Measurements from ENCODE around the gene CSF3. TPM values are rescaled to one million over a fixed set of nuclear protein-coding genes. Genes with fewer than 3 reads are reported as not detected.
"Not testable (repeated sequence)": the region's sequence is repeated elsewhere in the genome, so short reads cannot be mapped to it uniquely, and the experiment has no call there.

The CSF3 gene
- total RNA-seq, 2 experiments from 2014 or later, result not detected

- ChIA-PET CTCF (no interaction called here), POLR2A (no interaction called here)
- Mint-ChIP-seq H3K9me3 (no peaks in the 10 kb centered on the region), H3K27ac (no peak overlapping the region), H3K4me3 (no peak overlapping the region), H3K27me3 (no peaks in the 10 kb centered on the region), H3K4me1 (ENCODE audit: low read depth) (peaks cover 5% of the 10 kb centered on the region), H3K36me3 (peaks cover 18% of the 10 kb centered on the region)
- DNase-seq, result no peak
- intact Hi-C loops (cut with micrococcal nuclease), result no loop called here
These were observed 15.1 kb upstream of the CSF3 start for GRCh38 chr17:40000161-40000560.

- peaks cover 10% of the 10 kb centered on the region for H3K36me3 Mint-ChIP-seq
- DNase-seq; H3K4me3 Mint-ChIP-seq; H3K27ac Mint-ChIP-seq; H3K9me3 Mint-ChIP-seq; H3K4me1 Mint-ChIP-seq (ENCODE audit: low read depth); POLR2A ChIA-PET; H3K27me3 Mint-ChIP-seq; intact Hi-C loops (cut with micrococcal nuclease): not testable (repeated sequence)
- CTCF ChIA-PET, result interaction anchor here (1.0 kb wide), 1 partner anchor 26 kb away, joined by 3 read pairs; no protein-coding TSS in a partner anchor
These were observed 13.9 kb upstream of the CSF3 start for GRCh38 chr17:40001335-40001734.

- Mint-ChIP-seq H3K9me3 (no peaks in the 10 kb centered on the region), H3K36me3 (no peaks in the 10 kb centered on the region), H3K27me3 (no peaks in the 10 kb centered on the region), H3K27ac (no peak overlapping the region), H3K4me1 (ENCODE audit: low read depth) (peaks cover 5% of the 10 kb centered on the region), H3K4me3 (no peak overlapping the region)
- intact Hi-C loops (cut with micrococcal nuclease), result no loop called here
- POLR2A ChIA-PET, result no interaction called here
- DNase-seq, result no peak
- CTCF ChIA-PET, result interaction anchor here (0.6 to 2.3 kb wide), 4 partner anchors 9 to 187 kb away, joined by 3 to 9 read pairs (median 5); no protein-coding TSS in a partner anchor
These were observed 11.2 kb upstream of the CSF3 start for GRCh38 chr17:40004072-40004471.

GRCh38 chr17:40004712-40005111, 10.5 kb upstream of the CSF3 start:
- no peaks in the 10 kb centered on the region for H3K4me1 Mint-ChIP-seq (ENCODE audit: low read depth)
- no peak overlapping the region for H3K27ac Mint-ChIP-seq
- H3K27me3 Mint-ChIP-seq, result no peaks in the 10 kb centered on the region
- H3K4me3 Mint-ChIP-seq, result no peak overlapping the region
- DNase-seq, result no peak
- ChIA-PET POLR2A (no interaction called here), CTCF (interaction anchor here (1.5 to 2.3 kb wide), 3 partner anchors 9 to 82 kb away, joined by 3 to 9 read pairs (median 7); no protein-coding TSS in a partner anchor)
- intact Hi-C loops (cut with micrococcal nuclease), result no loop called here
- no peaks in the 10 kb centered on the region for H3K36me3 Mint-ChIP-seq
- no peaks in the 10 kb centered on the region for H3K9me3 Mint-ChIP-seq

- H3K4me1 Mint-ChIP-seq (ENCODE audit: low read depth), result no peaks in the 10 kb centered on the region
- DNase-seq, result no peak
- H3K27ac Mint-ChIP-seq, result no peak overlapping the region
- no peak overlapping the region for H3K4me3 Mint-ChIP-seq
- ChIA-PET POLR2A (no interaction called here), CTCF (interaction anchor here (1.0 to 2.3 kb wide), 4 partner anchors 8 to 384 kb away, joined by 3 to 9 read pairs (median 6); no protein-coding TSS in a partner anchor)
- H3K27me3 Mint-ChIP-seq, result no peaks in the 10 kb centered on the region
- no peaks in the 10 kb centered on the region for H3K36me3 Mint-ChIP-seq
- no peaks in the 10 kb centered on the region for H3K9me3 Mint-ChIP-seq
- intact Hi-C loops (cut with micrococcal nuclease), result no loop called here
These were observed 9.7 kb upstream of the CSF3 start for GRCh38 chr17:40005520-40005919.

- H3K27ac Mint-ChIP-seq; H3K4me1 Mint-ChIP-seq (ENCODE audit: low read depth); H3K27me3 Mint-ChIP-seq; DNase-seq; H3K36me3 Mint-ChIP-seq; H3K9me3 Mint-ChIP-seq; POLR2A ChIA-PET; H3K4me3 Mint-ChIP-seq: not testable (repeated sequence)
- CTCF ChIA-PET, result interaction anchor here (1.2 to 1.8 kb wide), 3 partner anchors 10 to 158 kb away, joined by 3 to 5 read pairs (median 5); no protein-coding TSS in a partner anchor
- intact Hi-C loops (cut with micrococcal nuclease), result loop anchor here (10.0 kb wide), 1 partner anchor 274 kb away; the partner anchor contains the start of gene CDC6
These were observed 4.2 kb upstream of the CSF3 start for GRCh38 chr17:40010946-40011500.

GRCh38 chr17:40012017-40012647, 3.1 kb upstream of the CSF3 start:
- H3K27me3 Mint-ChIP-seq; DNase-seq; H3K27ac Mint-ChIP-seq; H3K4me3 Mint-ChIP-seq; H3K9me3 Mint-ChIP-seq; H3K36me3 Mint-ChIP-seq; H3K4me1 Mint-ChIP-seq (ENCODE audit: low read depth); POLR2A ChIA-PET: not testable (repeated sequence)
- CTCF ChIA-PET, result interaction anchor here (0.8 to 7.4 kb wide), 9 partner anchors 9 to 180 kb away, joined by 3 to 85 read pairs (median 10); no protein-coding TSS in a partner anchor
- intact Hi-C loops (cut with micrococcal nuclease), result loop anchor here (10.0 kb wide), 1 partner anchor 273 kb away; the partner anchor contains the start of gene CDC6

GRCh38 chr17:40014375-40014980, 762 bp upstream of the CSF3 start:
- no peak overlapping the region for H3K4me3 Mint-ChIP-seq
- no peak for DNase-seq
- no peak overlapping the region for H3K27ac Mint-ChIP-seq
- POLR2A ChIA-PET, result interaction anchor here (1.2 kb wide), 1 partner anchor 37 kb away, joined by 3 read pairs; no protein-coding TSS in a partner anchor
- CTCF ChIA-PET, result interaction anchor here (1.1 to 7.4 kb wide), 7 partner anchors 13 to 178 kb away, joined by 4 to 85 read pairs (median 34); no protein-coding TSS in a partner anchor
- no peaks in the 10 kb centered on the region for H3K9me3 Mint-ChIP-seq
- H3K4me1 Mint-ChIP-seq (ENCODE audit: low read depth), result no peaks in the 10 kb centered on the region
- intact Hi-C loops (cut with micrococcal nuclease), result loop anchor here (10.0 kb wide), 1 partner anchor 270 kb away; the partner anchor contains the start of gene CDC6
- peaks cover 9% of the 10 kb centered on the region for H3K27me3 Mint-ChIP-seq
- H3K36me3 Mint-ChIP-seq, result peaks cover 3% of the 10 kb centered on the region

- H3K27ac Mint-ChIP-seq, result no peak overlapping the region
- H3K36me3 Mint-ChIP-seq, result peaks cover 12% of the 10 kb centered on the region
- H3K9me3 Mint-ChIP-seq, result no peaks in the 10 kb centered on the region
- ChIA-PET POLR2A (interaction anchor here (0.5 kb wide), 1 partner anchor 222 kb away, joined by 4 read pairs; no protein-coding TSS in a partner anchor), CTCF (interaction anchor here (0.8 to 7.4 kb wide), 7 partner anchors 11 to 152 kb away, joined by 3 to 85 read pairs (median 15); no protein-coding TSS in a partner anchor)
- intact Hi-C loops (cut with micrococcal nuclease), result loop anchor here (10.0 kb wide), 1 partner anchor 269 kb away; the partner anchor contains the start of gene CDC6
- DNase-seq, result no peak
- no peak overlapping the region for H3K4me3 Mint-ChIP-seq
- no peaks in the 10 kb centered on the region for H3K4me1 Mint-ChIP-seq (ENCODE audit: low read depth)
- peaks cover 9% of the 10 kb centered on the region for H3K27me3 Mint-ChIP-seq
These were observed 1.1 kb downstream of the CSF3 start for GRCh38 chr17:40015998-40016985.

- no peak overlapping the region for H3K27ac Mint-ChIP-seq
- ChIA-PET CTCF (interaction anchor here (3.7 to 7.4 kb wide), 3 partner anchors 10 to 95 kb away, joined by 15 to 85 read pairs (median 41); no protein-coding TSS in a partner anchor), POLR2A (no interaction called here)
- intact Hi-C loops (cut with micrococcal nuclease), result loop anchor here (10.0 kb wide), 1 partner anchor 267 kb away; the partner anchor contains the start of gene CDC6
- no peak overlapping the region for H3K4me3 Mint-ChIP-seq
- no peaks in the 10 kb centered on the region for H3K4me1 Mint-ChIP-seq (ENCODE audit: low read depth)
- H3K36me3 Mint-ChIP-seq, result peaks cover 16% of the 10 kb centered on the region
- no peak for DNase-seq
- H3K9me3 Mint-ChIP-seq, result no peaks in the 10 kb centered on the region
- peaks cover 1% of the 10 kb centered on the region for H3K27me3 Mint-ChIP-seq
These were observed 2.3 kb downstream of the CSF3 start for GRCh38 chr17:40017422-40018080.
